Muscle of back (tissue), 11 donors: Measurements from ENCODE around the gene PRND. TPM values are rescaled to one million over a fixed set of nuclear protein-coding genes. Genes with fewer than 3 reads are reported as not detected.
"Not testable (repeated sequence)": the region's sequence is repeated elsewhere in the genome, so short reads cannot be mapped to it uniquely, and the experiment has no call there.

Experiments used
- DNase-seq, 3 donors: peaks; one replicate each; pipeline versions ENCODE4 v3.0.0 to v3.0.0-alpha.2; 2013
- polyA plus RNA-seq, 10 donors: library from polyadenylated mRNA; unstranded; fragments of 120-200 nt; gene quantifications; one replicate each; pipeline ENCODE4 v1.2.1, GENCODE V29; 2013; ENCODE audit not compliant: insufficient read length in 10 of 10

Gene PRND
- polyA plus RNA-seq, 10 donors: 34.5 to 54.2 (median 42.3) TPM

- no peak for DNase-seq
These were observed 7.6 kb downstream of the PRND start for GRCh38 chr20:4729265-4729664.

- DNase-seq: peak in 1 of 3 donors; percentile 47
These were observed 9.1 kb downstream of the PRND start for GRCh38 chr20:4730780-4731179.

DNA sequence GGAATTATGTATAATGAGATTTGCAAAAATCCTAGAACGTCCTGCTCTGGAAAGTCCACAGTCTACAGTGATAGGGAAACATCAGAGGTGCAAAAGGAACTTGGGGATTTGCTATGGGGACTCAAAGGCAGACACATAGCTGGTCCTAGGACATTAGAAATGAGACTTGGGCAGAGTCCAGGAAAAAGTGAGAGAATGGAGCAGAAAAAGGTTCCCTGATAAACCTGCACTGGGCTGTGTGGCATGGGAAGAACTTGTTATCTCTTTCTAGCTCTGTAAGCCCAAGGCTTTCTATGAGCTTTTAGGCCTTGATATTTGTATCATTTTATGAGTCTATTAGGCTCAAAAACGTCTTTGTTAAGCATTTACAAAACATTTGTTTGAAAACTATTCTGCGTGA, 15.2 kb downstream of the PRND start:
- no peak for DNase-seq

DNA sequence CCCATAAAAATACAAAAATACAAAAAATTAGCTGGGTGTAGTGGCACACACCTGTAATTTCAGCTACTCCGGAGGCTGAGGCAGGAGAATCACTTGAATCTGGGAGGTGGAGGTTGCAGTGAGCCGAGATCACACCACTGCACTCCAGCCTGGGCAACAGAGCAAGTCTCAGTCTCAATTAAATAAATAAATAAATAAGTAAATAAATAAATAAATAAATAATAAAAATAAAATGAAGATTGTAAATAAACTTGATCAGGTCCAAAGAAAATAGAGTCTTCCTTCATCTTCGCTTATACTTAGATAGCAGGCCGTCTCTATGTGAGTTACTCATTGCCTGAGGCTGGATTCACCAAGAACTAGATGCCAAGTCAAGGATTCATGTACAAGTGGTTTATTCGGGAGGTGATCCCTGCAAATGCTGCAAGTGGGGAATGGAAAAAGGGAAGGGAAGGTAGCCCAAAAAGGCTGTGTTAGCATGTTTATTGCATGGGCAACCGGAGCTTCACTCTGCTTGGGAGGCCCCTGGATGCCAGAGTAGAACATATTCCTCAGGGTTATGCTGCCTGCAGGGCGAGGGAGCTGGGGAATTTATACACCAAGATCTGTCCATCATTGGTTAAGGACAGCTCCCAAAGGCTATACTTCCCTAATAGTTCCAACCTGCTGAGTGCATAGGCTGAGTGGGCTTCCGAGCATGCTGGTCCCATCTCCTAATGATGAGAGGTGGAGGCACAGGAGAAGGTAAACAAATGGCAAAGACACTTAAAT, 16.3 kb downstream of the PRND start:
- DNase-seq: no peak

GRCh38 chr20:4740774-4741431, 19.2 kb downstream of the PRND start:
- DNase-seq: peak in 1 of 3 donors; percentile 44

DNA sequence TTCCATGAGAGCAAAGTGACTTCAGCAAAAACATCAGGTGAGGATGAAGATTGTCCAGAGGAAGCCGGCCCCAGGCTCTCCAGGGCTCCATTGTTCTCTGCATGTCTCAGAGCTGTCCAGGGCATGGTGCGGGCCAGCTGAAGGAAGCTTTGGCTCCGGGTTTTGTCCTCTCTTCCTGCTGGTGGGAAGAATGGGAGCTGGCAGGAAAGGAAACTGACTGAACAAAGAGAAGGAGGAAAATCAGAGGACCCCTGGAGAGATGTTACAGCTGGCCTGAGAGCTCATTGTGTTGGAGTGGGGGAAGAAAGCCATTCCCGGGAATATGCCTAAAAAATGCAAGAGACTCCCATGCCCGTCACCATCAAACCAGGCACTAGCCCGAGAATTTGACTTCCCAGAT, 27.1 kb downstream of the PRND start:
- DNase-seq: no peak

DNA sequence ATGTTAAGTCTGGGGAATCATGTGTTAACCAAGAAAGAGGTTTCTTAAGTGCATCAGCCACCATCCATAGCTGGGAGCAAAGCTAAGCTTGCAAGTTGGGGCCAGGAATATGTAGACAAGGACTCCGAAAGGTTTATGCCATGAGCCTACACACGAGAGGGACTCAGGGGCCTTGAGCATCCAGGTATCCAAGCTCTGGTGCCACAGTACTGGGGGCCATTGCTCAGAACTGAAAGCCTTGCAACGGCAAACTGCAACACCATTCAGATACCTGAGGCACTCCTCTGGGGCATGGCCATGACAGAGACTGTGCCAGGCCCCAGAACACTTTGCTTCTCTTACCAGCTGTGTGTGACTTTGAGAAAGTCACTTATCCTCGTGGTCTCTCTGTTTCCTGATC, 27.6 kb downstream of the PRND start:
- DNase-seq: no peak

GRCh38 chr20:4750381-4750780, 28.7 kb downstream of the PRND start:
- no peak for DNase-seq

DNA sequence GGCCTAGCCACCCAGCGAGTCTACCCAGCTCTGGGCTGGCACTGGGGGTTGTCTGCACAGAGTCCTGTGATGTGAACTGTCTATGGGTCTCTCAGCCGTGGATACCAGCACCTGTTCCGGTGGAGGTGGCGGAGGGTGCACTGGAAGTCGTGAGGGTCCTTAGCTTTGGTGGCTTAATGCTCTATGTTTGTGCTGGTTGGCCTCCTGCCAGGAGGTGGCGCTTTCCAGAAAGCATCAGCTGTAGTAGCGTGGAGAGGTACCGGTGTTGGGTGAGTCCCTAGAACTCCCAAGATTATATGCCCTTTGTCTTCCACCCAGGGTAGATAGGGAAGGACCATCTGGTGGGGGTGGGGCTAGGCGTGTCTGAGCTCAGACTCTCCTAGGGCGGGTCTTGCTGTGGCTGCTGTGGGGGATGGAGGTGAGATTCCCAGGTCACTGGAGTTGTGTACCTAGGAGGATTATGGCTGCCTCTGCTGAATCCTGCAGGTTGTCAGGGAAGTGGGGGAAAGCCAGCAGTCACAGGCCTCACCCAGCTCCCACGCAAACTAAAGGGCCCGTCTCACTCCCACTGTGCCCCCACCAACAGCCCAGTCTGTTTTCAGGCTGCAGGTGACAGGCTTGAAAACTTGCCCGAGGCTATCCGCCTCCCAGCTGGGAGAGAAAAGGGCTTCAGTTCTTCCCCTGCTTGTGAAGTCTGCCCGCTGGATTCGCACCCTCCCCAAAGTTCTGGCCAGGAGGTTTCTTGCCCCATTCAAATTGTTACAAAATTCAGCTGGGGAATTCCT, 37.6 kb downstream of the PRND start:
- not testable (repeated sequence) for DNase-seq

GRCh38 chr20:4763261-4763660, 41.6 kb downstream of the PRND start:
- peak; percentile 37 to 71 (median 41) for DNase-seq

DNA sequence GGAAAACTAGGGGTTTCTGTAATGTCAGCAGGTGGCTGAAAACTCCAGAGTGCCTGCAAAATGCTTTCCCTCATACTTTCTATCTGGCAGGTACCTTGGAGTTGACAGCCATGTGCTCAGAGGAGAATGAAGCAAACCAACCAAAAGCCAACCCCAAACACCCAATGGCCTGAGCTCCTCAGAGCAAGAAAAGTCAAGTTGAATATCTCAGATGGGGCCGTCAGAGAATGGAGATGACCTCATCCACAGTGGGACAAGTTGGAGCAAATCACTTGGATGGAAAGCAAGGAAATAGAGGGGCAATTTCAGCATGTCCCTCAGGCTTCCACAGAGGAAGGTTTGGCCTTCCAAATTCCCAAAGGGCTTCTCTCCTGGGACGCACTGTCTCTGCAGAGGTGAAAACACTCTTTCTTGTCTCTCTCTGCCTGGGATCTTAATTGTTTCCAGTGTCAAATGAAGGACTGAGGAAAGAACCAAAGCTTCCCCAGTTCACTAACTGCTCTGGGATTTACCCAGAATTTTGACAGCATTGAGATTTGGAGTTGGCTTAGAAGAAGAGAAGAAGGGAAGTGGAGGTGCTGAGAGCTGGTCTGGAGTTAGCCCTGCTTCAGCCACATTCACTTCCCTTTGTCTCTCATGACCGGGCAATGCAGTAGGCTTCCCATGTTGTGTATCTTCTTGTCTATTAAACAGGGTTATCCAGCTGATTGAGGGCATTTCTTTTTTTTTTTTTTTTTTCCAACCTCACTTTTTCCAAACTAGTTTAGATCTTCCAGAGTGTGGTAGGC, 42.2 kb downstream of the PRND start:
- DNase-seq: peak in 1 of 3 donors; percentile 54

- DNase-seq: no peak
These were observed 43.1 kb downstream of the PRND start for GRCh38 chr20:4764805-4765204.

GRCh38 chr20:4765681-4766080, 44.0 kb downstream of the PRND start:
- no peak for DNase-seq

DNA sequence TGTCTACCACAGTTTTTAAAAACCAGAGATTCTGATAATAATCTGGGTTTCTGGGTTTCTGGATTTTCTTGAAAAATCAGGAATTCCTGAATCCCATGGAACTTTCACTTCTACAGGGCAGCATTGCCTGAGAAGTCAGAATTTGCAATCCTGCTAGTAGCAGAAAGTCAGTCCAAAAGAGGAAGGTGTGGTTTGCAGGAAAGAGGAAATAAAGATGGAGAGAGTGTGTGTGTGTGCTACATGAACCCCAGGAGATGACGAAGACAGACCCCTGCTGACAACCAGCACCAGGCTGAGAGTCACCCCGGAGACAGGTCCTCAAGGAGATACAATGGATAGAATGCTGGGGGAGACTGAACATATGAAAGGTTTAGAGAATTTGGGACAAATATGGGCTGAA, 44.9 kb downstream of the PRND start:
- DNase-seq: no peak

DNA sequence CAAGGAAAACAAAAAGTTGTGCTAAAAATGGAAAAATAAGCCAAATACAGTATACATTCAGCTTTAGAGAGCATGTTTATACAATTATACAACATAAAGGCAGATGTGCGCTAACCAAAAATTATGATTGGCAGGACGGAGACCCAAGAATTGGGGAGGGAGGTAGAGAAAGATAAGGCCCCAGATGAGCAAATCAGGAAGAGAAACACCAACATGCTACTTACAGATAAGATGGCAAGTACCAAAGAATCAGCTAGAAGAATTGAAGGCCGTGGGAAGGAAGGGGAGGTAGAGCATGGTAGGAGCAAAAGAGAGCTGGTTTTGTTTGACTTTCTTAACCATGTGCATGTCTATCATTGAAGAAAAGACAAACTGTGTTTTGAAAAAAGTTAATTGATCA, 45.4 kb downstream of the PRND start:
- DNase-seq: no peak

DNA sequence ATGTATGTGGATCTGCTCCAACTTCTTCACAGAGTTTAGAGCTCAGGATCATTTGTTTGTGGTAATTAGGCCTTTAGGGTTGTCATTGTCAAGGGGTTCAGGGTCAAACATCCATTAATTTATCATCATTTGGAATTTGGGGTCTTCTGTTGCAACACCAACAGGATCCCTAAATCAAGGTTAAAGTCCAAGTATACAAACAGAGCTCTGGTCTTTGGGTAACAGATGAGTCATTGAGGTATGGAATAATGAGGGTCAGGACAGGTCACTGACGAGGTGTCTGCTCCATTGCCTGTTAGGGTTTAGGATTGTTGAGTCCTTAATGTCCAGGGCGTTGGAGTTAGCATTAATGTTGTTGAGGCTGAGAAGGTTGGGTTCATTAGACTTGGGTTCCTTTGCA, 47.6 kb downstream of the PRND start:
- DNase-seq: no peak

DNA sequence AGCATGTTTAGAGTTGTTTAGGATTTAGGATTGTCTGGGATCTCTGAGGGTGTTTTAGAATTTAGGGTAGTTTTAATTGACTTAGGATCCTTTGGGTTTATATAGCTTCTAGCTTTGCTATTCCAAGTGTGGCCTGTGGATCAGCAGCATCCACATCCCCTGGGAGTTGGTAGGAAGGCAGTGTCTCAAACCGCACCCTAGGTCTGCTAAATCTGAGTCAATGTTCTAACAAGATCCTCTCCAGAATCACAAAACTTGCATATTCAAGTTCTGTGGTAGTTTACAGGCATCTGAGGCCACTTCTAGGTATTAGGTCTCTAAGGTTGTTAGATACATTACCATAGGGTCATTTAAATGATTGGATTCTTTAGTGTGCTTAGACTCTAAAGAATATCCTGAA, 48.3 kb downstream of the PRND start:
- no peak for DNase-seq

- DNase-seq: no peak
These were observed 49.3 kb downstream of the PRND start for GRCh38 chr20:4771004-4771403.

DNA sequence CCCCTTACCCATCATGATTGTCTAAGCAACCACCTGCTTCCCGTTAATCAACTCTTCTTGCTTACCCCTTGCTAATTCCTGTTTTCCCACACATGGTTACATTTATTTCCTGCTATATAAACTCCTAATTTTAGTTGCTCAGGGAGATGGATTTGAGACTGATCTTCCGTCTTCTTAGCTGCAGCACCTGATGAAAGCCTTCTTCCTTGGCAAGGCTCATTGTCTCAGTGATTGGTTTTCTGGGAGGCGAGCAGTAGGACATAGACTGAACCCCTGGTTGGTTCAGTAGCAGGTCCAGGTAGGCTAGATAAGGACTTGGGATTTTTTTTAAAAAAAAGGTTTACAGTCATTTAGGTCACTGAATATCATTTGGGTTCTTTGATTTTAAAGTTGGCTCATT, 50.4 kb downstream of the PRND start:
- no peak for DNase-seq

DNA sequence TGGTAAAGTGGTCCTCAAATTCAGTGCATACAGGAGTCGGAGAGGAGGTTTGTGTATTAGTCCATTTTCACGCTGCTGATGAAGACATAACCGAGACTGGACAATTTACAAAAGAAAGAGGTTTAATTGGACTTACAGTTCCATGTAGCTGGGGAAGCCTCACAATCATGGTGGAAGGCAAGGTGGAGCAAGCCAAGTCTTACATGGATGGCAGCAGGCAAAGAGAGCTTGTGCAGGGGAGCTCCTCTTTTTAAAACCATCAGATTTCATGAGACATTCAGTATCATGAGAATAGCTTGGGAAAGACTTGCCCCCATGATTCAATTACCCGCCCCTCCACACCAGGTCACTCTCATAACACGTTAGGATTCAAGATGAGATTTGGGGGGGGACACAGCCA, 51.3 kb downstream of the PRND start:
- DNase-seq: not testable (repeated sequence)

GRCh38 chr20:4773736-4774135, 52.0 kb downstream of the PRND start:
- DNase-seq: no peak

DNA sequence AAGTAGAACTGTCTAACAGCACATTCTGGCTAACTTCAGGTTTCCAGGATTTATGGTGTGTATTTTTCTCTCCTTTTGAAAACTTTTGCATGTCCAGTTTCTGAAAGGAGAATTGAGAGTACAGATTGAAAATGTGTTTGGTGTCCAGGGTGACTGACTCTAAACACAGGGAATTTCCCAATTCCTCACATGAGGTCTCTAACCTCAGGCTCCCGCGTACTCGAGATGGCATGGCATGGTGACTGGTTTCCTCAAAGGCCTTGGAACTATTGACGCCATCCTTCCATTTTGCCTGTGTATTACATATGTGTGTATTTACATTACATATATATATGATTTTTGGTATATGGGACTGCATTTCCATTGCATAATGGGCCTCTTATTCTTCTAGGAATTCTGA, 52.5 kb downstream of the PRND start:
- no peak for DNase-seq
